Bronchial epithelial cell (primary cell): Measurements from ENCODE around the gene ITIH5. TPM values are rescaled to one million over a fixed set of nuclear protein-coding genes. Genes with fewer than 3 reads are reported as not detected.
"Not testable (repeated sequence)": the region's sequence is repeated elsewhere in the genome, so short reads cannot be mapped to it uniquely, and the experiment has no call there.

ENCODE experiments used
- DNase-seq: peaks from one replicate; pipeline ENCODE4 v3.0.0-alpha.2; 2010; ENCODE audit warnings: low read depth
- FAIRE-seq: peaks from 2 replicates; lab custom pipeline; 2011; peaks lifted over from hg19 to GRCh38; lab: Jason Lieb, UNC
- H3K27me3 ChIP-seq: 2 replicates; pipeline ENCODE4 v1.5.1; 2011; ENCODE audit warnings: low read length; ENCODE audit not compliant: control insufficient read depth, insufficient read depth
- H3K36me3 ChIP-seq: 2 replicates; pipeline ENCODE4 v1.5.1; 2011; ENCODE audit warnings: low read length; ENCODE audit not compliant: control insufficient read depth, insufficient read depth
- H3K4me3 ChIP-seq: 2 replicates; pipeline ENCODE4 v1.5.1; 2011; ENCODE audit warnings: mild to moderate bottlenecking, low read depth, low read length, control low read depth
- total RNA-seq: library from RNA; depleted of rRNA; stranded (reverse); fragments of >200 nt; gene quantifications from 2 replicates; pipeline ENCODE4 v1.2.1, GENCODE V29; 2014
- TF ChIP-seq, protein P1 (sequence below): IDR thresholded peaks from 2 replicates; pipeline ENCODE4 v1.5.1; 2011; ENCODE audit warnings: mild to moderate bottlenecking, moderate library complexity, low read length, control low read depth, inconsistent platforms; ENCODE audit not compliant: insufficient read depth, severe bottlenecking

ITIH5 gene
- total RNA-seq, 1 donor from 2014 or later, result not detected

GRCh38 chr10:7702288-7702812 lies 35.6 kb upstream of the ITIH5 start:
- H3K36me3 ChIP-seq, result no peaks in the 10 kb centered on the region
- H3K27me3 ChIP-seq, result no peaks in the 10 kb centered on the region
- DNase-seq (no peak), FAIRE-seq (no peak)
- TF ChIP-seq, protein P1, sequence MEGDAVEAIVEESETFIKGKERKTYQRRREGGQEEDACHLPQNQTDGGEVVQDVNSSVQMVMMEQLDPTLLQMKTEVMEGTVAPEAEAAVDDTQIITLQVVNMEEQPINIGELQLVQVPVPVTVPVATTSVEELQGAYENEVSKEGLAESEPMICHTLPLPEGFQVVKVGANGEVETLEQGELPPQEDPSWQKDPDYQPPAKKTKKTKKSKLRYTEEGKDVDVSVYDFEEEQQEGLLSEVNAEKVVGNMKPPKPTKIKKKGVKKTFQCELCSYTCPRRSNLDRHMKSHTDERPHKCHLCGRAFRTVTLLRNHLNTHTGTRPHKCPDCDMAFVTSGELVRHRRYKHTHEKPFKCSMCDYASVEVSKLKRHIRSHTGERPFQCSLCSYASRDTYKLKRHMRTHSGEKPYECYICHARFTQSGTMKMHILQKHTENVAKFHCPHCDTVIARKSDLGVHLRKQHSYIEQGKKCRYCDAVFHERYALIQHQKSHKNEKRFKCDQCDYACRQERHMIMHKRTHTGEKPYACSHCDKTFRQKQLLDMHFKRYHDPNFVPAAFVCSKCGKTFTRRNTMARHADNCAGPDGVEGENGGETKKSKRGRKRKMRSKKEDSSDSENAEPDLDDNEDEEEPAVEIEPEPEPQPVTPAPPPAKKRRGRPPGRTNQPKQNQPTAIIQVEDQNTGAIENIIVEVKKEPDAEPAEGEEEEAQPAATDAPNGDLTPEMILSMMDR, result no peak
- H3K4me3 ChIP-seq, result no peak overlapping the region

DNA sequence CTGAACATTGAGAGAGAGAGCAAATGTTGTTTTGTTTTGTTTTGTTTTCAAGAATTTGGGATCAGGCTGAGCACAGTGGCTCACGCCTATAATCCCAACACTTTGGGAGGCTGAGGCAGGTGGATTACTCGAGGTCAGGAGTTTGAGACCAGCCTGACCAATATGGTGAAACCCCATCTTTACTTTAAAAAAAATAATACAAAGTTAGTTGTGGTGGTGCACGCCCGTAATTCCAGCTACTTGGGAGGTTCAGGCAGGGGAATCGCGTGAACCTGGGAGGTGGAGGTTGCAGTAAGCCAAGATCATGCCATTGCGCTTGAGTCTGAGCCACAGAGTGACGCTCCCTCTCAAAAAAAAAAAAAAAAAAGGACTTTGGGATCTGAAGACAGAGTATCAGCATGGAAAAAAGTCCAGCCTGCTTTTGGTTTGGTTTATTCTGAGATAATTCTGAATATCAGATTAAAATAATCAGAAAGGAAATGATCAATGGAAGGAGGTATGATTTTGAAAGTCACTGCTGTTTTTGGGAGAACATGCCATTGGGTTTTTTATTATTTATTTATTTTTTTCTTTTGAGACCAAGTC lies 34.5 kb upstream of the ITIH5 start:
- TF ChIP-seq, protein P1, result no peak
- FAIRE-seq (no peak), DNase-seq (no peak)
- H3K27me3 ChIP-seq, result no peaks in the 10 kb centered on the region
- H3K4me3 ChIP-seq, result no peak overlapping the region
- H3K36me3 ChIP-seq, result no peaks in the 10 kb centered on the region

GRCh38 chr10:7700577-7701125 lies 33.9 kb upstream of the ITIH5 start:
- peak; percentile 27 for DNase-seq
- TF ChIP-seq, protein P1, result no peak
- H3K36me3 ChIP-seq, result no peaks in the 10 kb centered on the region
- no peak overlapping the region for H3K4me3 ChIP-seq
- H3K27me3 ChIP-seq, result no peaks in the 10 kb centered on the region
- no peak for FAIRE-seq

- DNase-seq, result no peak
- TF ChIP-seq, protein P1, result no peak
- FAIRE-seq, result no peak
- Histone ChIP-seq H3K4me3 (no peak overlapping the region), H3K36me3 (no peaks in the 10 kb centered on the region), H3K27me3 (no peaks in the 10 kb centered on the region)
Measured at GRCh38 chr10:7697426-7697825, 30.7 kb upstream of the ITIH5 start.

DNA sequence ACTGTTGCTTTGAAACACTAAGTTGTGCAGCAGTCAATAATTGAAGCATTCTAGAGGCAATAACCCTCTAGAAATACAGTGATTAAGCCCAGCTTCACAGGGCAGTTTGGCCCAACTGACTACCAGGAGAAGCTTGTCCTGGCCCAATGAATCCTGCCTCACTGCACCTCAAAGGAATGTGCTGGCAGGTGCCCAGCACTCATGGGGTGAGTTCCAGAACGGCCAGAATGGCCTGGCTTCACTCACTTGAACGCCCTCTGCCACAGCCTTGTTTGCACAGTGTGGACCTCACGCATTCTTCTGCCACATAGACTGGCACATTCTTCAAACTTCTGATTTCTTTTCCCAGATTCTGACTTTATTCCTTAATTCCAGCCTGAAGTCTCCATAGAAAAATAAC lies 29.8 kb upstream of the ITIH5 start:
- TF ChIP-seq, protein P1, result no peak
- Histone ChIP-seq H3K36me3 (no peaks in the 10 kb centered on the region), H3K4me3 (no peak overlapping the region), H3K27me3 (no peaks in the 10 kb centered on the region)
- DNase-seq (no peak), FAIRE-seq (no peak)

- H3K4me3 ChIP-seq, FAIRE-seq, DNase-seq, H3K27me3 ChIP-seq, H3K36me3 ChIP-seq: not testable (repeated sequence)
Measured at GRCh38 chr10:7693194-7693593, 26.4 kb upstream of the ITIH5 start.

GRCh38 chr10:7692368-7692767 lies 25.6 kb upstream of the ITIH5 start:
- FAIRE-seq, DNase-seq: not testable (repeated sequence)

GRCh38 chr10:7690885-7691597 lies 24.3 kb upstream of the ITIH5 start:
- H3K36me3 ChIP-seq, DNase-seq, H3K4me3 ChIP-seq, H3K27me3 ChIP-seq, FAIRE-seq: not testable (repeated sequence)

More at GRCh38 chr10:7692368-7692767, 25.6 kb upstream of the ITIH5 start:
- H3K36me3 ChIP-seq, H3K4me3 ChIP-seq, H3K27me3 ChIP-seq: not testable (repeated sequence)
